GM18858 (cell line): ENCODE measurements around the gene ZNF362.

Experiments
- ATAC-seq: cut with Tn5 transposase; IDR thresholded peaks from one replicate; pipeline ENCODE4 v1.9.1; 2021; ENCODE audit not compliant: unreplicated experiment

Gene ZNF362

DNA sequence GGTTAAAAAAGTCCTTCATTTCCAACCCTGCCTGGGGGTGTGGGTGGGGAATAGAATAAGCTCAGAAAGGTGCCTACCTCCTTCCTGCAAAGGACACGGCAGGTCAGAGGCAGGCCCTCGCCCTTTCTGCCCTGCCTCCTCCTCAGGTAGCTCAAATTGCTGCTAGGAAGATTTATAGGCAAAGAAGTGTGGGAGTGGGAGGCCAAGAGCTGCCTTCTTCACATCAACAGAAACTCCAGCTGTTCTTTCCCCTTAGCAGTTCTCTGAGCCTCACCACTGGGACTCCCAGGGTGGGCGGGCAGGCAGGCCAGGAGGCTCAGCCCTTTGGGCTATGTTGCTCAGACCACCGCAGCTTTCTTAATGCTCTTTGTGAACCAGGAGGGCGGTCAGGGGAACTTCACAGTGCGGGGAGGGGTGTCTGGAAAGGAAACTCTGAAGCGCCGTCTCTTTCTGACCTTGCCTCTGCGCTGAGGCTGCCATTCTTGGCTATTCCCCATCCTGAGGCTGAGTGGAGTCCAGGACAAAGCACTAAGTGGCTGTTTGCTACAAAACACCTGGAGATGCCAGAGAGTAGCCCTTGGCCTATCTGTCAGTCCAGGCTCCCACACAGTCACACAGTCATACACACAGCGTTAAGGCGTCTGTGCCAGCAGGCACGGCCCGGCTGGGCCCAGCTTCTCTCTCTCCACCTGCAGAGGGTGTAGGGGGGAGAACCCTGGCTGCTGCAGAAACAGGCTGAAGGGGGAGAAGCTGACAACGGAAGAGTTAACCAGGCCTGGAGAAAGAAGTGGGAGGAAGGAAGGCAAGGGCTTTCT, 67.6 kb downstream of the ZNF362 start:
- ATAC-seq, result no peak

DNA sequence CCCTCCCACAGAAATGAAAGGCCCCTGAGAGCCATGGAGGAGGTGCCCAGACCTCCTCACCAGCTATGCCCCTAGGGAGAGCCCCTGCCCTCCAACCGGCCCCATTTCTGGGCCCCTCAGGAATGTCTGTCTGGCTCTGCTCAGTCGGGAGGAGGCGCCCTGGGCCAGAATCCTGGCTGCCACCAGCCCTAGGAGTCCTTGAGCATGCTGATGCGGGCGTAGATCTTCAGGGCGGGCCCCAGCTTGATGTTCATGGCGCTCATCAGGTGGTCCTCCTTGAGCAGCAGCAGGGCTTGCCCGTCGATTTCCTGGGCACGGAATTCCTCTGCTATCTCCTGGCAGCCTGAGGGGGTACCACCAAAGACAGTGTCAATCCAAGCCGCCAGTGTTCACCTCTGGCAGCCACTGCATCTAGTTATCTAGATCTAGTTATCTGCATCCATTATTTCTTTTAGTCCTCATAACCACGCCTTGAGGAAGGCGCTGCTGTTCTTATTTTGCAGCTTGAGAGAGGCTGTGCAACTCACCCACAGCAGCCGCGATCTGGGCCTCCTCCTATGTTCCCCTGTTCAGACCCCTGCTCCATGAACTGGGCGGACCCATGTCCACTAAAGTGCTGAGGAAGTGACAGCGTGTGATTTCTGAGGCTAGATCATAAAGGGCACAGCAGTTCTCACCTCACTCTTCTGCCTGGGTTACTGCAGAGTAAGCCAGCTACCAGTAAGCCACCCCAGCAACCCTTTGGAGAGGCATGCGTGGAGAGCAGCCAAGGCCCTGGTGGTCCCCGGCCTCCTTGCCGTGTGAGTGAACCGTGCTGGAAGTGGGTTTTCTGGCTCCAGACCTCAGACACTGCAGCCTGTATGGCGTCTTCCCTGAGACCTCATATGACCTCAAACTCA, 68.6 kb downstream of the ZNF362 start:
- no peak for ATAC-seq

DNA sequence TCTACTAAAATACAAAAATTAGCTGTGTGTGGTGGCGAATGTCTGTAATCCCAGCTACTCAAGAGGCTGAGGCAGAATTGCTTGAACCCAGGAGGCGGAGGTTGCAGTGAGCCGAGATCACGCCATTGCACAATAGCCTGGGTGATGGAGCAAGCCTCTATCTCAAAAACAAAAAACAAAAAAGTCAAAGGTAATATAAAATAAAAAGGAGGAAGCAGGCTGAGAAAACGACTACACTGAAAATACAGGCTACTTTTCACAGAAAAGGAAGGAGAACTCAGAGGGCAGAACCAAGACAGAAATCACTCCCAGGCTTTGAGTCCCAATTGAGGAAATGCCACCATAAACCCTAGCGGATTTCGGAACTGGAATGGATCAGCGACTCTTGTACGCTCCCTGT, 70.5 kb downstream of the ZNF362 start:
- no peak for ATAC-seq

DNA sequence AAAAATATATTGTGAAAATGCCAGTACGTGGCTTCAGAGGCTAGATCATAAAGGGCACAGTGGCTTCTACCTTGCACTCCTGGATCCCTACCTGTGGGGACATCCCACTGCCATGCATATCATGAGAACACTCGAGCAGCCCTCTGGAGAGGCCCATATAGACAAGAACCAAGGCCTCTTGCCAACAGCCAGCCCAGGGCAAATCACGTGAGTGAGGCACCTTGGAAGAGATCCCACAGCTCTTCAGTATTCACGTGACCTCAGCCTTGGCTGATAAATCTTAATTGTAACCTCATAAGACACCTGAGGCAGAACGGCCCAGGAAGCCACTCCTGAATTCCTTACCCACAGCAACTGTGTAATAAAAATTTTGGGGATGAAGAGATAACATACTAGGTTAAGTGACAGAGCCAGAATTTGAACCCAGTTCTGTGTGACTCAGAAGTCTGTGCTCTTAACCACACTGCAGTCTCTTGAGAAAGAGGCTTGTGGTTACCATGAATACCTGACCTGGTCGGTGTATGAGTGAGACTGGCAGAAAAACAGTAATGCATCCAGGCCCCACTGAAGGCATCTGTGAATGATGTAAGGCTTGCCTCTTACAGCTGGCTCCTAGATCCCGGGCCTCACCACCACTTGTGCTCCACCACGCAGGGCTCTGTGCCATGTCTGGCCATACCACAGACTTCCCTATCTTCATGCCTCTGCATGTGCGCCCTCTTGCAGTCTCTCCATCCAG, 71.5 kb downstream of the ZNF362 start:
- no peak for ATAC-seq

DNA sequence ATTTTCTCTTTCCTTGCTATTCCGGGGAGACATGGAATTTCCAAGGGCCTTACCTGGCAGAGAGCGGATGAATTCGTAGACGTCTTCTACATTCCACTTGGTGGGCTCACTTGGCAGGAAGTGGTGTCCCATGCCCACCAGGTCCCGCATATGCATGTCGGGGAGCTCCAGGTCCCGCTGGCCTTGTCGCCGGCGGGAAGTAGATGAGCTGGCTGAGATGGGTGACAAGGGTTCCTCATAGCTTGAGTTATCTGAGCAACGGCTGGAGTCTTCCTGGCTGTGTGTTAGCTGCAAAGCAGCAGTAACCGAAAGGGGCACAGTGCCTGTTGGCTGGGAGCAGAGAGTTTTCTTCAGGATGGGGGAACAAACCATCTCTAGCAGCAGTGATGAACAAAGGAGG, 72.5 kb downstream of the ZNF362 start:
- no peak for ATAC-seq

DNA sequence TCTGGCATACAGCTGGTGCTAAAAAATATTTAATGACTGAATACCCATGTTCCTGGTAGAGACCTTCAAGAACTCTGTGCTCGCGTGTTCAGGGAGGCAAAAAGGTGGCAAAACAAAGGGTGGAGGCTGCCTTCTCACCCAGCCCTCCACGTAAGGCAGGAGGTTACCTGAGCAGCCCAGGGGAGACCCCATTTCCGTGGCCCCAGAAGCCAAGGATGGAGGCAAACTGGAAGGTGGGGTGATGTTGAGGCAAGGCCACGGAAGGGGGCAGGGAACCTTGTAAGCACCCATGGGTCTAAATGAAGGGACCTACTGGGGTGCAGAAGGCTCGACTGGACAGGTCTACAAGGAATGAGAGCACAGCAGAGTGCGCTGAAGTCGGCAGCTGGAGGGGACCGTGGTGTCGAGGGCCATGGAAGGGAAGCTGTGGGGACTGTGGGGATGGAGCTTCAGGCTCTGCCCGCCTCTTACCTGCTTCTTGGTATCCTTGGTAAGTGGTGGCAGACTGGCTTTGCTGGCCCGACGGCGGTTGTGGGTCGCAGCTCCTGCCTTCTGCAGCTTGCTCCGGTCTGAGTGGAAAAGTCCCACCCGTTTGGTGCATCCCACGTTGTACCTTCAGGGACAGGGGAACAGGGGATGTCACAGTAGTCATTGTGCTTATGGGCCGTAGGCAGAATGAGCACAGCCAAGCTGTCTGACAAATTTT, 73.5 kb downstream of the ZNF362 start:
- no peak for ATAC-seq

DNA sequence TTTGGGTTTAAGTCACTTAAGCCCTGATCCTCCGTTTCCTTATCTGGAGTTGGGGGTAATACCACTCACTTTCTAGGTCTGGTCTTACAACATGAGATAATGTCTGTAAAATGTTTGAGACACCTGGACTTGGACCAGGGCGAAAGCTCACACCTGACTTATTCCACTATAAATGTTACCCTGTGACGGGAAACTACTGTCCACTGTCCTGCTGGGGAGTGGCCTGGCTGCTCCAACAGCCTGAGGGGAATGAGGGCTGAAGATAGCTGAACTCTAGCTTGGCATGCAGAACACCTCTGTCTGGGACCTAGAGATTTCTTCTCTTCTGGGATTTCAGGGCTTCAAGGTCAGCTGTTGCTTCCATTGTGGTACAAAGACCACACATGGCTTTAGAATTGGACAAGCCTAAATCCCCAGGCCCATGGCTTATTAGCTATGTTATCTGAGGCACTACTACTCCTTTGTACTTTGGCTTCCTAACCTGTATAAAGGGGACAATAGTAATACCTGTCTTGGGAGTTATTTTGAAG, 74.1 kb downstream of the ZNF362 start:
- ATAC-seq, result no peak

DNA sequence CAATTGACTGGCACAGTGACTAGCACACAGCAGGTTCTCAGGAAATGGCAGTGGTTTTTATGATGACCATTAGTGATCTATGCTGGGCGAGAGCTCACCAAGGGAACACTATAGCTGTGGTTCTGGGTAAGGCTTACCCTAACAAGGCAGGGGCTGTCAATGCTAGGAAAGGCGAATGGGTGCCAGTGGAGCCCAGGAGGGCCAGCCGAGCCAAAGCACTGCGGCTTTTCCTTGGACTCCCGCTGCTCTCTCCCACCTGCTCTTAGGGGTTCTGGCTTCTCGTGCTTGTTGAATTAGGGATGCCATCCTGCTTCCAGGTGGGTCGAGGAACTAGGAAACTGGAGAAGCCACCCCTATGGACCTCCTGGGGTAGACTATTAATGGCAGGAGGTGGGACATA, 74.6 kb downstream of the ZNF362 start:
- no peak for ATAC-seq

DNA sequence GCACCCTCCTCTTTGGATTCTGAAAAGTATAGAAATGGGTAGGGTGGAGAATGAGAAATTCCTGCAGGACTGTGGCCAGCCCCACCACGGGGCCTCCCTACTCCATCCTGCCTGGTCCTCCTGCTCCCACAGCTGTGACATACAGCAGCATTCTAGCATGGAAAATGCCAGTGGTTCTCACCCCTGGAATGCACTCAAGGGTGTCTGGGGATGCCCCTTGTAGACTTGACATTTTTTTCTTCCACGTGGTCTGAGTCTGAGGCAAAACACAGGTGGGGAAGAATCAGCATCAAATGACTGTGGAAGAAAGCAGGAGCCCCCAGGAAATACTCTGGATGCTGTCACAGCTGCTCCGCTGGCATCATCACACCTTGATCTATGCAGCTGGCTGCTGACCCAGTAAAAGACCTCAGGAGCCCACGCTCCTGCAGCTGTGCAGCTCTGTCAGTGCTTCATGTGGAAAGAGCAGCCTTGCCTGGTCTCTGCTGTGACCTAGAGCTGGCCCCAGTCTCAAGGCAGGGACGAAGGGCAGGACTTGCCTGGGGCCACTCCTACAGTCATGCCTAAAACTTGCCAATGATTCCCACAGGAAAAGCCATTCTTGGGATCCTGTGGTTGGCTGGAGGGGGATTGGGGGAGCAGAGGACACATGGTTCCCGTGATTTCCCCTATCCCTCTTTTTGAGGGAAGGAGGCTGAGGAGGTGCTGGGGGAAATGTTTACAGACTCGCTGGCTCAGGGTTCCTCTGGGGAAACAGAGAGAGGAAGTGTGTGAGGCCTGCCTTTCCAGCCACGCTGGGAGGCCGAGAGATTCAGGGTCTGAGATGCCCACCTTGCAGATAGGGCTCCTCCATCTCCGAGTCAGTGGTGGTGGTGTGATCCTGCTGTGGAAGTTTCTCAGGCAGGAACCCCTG, 75.4 kb downstream of the ZNF362 start:
- ATAC-seq, result no peak

DNA sequence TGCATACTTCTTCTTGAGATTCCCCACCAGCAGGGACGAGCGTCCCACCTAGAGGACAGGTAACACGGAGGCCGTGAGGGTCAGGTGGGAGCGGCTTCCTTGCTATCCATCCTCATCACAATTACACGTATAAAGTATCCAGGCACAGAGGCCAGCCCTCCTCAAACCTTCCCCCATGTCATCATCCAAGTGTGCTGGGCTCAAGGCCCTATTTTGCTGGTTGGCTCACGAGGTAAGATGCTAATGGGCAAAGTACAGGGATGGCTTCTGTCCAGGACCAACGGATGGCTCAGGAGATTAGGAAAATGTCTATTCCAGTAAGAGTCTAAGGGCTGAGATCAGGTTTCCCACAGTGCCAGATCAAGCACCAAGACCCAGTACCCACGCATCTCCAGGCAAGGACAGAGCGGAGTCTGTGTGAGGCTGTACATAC, 76.1 kb downstream of the ZNF362 start:
- no peak for ATAC-seq

DNA sequence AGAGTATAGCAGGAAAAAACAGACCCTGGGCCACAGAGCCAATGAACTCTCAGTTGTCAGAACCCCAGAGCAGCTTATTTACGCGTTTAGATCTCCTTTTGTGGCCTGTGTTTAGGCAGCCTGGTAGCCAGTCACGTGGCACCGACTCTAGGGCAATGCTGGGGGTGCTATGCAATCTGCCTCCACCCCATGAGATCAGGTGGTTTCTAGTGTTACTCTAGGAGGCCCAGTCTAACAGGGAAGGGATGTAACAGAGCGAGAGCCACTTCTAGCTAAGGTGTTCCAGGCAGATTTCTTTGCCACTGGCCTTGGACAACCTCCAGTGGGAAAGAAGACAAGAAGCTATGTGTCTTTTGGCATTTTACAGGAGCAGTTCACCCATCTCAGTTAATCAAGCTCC, 76.6 kb downstream of the ZNF362 start:
- ATAC-seq, result no peak

DNA sequence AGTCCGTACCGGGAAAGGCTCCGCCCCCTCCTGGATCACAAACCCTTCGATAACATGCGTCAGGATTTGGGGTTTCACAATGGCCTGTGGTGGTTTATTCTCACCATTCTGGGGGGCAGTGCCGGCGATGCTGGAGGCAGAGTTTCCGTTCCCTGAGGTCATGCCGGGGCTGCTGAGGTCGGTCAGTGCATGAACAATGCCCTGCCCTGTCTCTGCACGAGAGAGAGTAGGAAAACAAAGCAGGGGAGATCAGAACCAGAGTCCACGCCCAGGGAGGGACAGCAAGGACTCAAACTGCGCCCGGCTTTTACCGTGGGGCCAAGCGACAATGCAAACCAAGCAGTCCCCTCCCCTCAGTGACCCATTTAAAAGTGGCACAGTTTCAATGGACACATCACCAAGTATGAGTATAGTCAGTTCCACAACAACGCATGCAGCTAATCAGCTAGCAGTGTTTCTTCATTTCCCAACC, 77.8 kb downstream of the ZNF362 start:
- no peak for ATAC-seq

DNA sequence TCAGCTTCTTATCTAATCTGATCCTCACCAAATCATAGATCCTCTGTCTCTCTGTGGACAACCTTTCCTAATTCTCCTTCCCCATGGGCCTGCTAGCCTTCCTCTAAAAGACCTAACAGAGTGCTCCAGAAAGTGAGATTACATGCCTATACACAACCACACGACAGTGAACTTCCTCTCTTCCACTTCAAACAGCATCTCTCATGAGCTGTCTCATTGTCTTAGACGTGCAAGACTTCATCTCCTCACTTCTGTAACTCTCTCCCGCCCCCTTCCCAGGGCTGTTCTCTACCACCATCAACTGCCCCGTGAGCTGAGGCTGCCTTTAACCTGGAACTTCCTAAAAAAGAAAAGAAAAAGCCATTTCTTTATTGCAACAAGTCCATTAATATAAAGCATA, 78.7 kb downstream of the ZNF362 start:
- ATAC-seq, result no peak

DNA sequence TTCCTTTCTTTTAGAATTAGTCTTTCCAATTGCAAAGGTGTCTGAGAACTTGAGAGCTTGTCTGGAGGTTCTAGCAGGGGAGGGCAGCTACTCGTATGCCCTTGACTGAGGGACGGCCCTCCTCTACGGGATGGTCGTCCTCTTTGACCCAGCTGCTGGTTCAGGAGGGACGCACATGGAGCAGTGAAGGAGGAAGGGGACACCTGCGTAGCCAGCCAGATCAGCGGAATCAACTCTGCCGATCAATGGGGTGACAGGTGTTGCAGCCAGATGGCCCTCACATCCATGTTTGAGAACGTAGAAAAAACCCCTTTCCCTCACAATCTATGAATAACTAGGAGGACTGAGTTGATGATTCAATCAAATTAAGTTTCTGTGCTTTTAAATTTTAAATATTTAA, 80.3 kb downstream of the ZNF362 start:
- no peak for ATAC-seq

DNA sequence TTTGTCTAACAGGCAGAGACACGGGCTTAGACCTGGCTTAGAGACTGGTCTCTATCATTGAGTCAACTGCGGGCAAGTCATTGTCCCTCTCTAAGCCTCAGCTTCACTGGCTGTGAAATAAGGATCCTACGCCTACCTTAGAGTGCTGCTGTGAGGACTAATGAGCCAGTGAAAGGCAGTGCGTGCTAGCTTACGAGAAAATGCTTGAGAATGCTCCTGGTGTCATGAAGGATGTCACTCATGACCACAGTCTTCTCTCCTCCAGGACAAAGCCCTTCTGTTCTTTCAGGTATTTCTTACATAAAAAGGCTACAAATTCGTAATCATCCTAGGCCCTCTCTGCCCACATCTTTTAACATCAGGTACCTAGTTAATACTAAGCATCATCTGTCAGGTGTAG, 81.1 kb downstream of the ZNF362 start:
- ATAC-seq, result no peak

DNA sequence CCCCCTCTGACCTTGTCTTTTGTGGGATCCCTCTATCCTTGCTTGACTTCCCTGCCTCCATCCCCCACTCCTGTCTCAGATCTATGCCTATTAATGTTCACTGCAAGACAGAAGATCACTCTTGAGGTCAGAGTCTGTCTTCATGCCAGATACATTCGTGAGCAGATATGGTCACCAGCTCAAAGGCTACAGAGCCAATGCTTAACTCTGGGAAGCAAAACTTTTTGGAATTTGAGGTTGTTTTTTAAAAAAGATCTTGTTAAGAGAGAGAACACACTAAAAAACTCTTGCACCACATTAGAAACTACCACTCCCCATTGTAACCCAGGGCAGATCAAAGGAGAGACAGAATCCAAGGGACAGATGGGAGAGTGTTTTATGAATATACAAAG, 81.8 kb downstream of the ZNF362 start:
- no peak for ATAC-seq

DNA sequence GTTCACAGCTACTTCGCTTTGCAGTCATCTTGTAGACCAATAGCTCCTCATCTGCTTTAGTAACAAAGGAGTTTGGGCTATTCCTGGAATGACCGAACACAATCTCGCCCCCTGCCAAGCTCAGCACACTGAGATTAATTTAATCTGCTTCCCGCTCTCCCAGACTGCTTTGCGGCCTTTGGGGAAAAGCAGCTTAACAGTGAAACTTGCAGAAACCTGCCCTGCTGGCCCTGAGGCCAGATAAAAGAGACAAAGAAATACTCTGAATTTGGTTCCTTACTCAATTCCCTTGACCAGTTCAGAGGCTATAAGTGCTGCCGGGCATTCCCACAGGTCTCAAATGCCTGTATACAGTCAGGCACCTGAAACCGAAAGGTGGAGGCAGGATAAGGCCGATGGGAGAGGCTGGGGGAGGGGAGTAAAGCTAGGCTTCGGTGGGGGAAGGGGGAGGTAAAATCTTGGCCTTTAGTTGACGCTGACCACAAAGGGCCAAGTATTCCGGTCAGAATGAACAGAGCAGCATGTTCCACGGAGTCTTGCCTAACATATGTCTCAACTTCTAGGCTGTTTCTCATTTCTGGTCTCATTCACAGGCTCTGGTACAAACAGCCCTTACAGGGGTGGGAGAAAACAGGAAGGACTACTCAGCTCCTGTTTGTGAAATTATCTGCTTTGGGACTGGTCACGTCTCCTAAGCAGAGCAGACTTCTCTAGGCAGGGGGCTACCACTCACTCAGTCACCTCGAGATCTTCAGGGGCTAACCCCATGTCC, 82.3 kb downstream of the ZNF362 start:
- ATAC-seq, result no peak

DNA sequence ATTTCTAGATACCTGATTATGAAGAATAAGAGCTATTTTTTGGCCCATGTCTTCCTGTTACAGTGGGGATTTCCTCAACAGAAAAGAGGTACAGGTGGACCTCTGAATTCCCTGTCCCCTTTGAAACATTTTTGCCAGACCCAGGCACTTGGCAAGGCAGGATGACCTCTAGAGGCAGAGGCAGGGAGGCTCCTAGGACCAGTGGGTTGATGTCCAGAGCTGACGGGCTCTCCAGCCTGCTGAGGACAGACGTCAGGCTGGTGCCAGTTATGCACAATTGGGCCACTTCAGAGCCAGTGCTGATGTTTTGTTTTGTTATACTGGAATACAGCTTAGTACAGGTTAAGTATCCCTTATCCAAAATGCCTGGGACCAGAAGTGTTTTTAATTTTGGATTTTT, 83.1 kb downstream of the ZNF362 start:
- no peak for ATAC-seq

DNA sequence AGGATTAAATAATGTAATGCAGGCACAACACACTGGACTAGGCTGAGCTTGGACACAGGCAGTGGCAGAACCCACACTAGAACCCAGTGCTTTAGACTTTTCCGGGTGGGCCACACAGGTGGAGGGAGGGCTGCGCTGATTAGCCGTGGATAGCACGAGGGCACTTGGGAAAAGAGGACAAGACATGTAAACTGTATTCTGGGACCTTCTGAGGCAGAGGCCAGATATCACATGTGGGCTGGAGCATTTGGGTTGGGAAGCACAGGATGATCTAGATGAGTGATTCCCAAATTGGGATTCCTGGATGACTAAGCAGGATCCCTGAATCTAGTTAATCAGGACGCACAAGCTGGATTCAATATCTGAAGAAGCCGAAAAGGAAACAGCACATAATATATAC, 84.9 kb downstream of the ZNF362 start:
- no peak for ATAC-seq
